HUDEP-2 (cell line): ENCODE results near the gene SCYL2.

Source experiments
- DNase-seq, 76 experiments: peaks; one replicate each; lab custom pipeline; 2025; ENCODE audit not compliant: unreplicated experiment in 76 of 76; lab: John Stamatoyannopoulos, UW

SCYL2 gene

GRCh38 chr12:100371146-100371545, 104.2 kb downstream of the SCYL2 start:
- DNase-seq: no peak

- DNase-seq: no peak
These were observed 106.1 kb downstream of the SCYL2 start for GRCh38 chr12:100372853-100373640.

GRCh38 chr12:100375038-100375735, 108.2 kb downstream of the SCYL2 start:
- DNase-seq: no peak

GRCh38 chr12:100376161-100376560, 109.2 kb downstream of the SCYL2 start:
- no peak for DNase-seq

GRCh38 chr12:100381379-100381778, 114.4 kb downstream of the SCYL2 start:
- no peak for DNase-seq

- DNase-seq: no peak
These were observed 115.4 kb downstream of the SCYL2 start for GRCh38 chr12:100382338-100382737.

- DNase-seq: no peak
These were observed 116.9 kb downstream of the SCYL2 start for GRCh38 chr12:100383586-100384558.

- no peak for DNase-seq
These were observed 117.6 kb downstream of the SCYL2 start for GRCh38 chr12:100384559-100384935.

GRCh38 chr12:100388382-100388781, 121.4 kb downstream of the SCYL2 start:
- DNase-seq: no peak
